Measurements from ENCODE around the gene TRAF3.

TRAF3 gene

DNA sequence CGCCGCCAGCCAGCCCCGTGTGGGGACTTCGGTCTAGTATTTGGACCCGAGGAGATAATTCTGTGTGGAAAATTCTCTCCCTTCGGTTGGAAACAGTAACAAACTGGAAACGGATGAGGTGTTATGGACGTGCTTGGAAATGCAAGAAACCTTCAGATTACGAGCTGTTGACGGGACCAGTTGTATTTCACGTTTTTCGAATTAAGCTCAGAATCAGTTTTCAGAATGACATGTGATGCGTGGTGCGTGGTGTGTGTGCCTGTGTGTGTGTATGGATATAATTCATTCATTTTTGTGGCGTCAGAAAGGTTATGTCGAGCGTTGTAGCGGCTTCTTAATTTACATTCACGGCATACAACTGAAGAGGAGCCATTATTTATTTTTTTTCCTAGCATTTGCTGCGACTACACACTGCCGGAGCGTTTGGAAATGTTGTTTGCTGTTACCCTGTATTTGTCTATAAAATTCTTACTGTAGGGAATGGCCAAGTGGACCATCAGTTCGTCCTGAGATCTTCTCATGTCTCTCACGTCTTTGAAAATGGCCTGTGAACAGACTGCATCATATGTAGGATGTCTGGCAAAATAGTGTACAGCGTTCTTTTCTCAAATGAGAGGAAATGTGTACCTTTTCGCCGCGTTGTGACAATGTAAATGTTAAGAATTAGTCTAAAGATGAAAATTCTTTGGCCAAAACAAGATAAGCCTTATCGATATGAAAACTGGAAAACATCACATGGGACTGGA lies 1.3 kb downstream of the TRAF3 start:
- no peak for DNase-seq (ENCODE audit: low read depth)

DNA sequence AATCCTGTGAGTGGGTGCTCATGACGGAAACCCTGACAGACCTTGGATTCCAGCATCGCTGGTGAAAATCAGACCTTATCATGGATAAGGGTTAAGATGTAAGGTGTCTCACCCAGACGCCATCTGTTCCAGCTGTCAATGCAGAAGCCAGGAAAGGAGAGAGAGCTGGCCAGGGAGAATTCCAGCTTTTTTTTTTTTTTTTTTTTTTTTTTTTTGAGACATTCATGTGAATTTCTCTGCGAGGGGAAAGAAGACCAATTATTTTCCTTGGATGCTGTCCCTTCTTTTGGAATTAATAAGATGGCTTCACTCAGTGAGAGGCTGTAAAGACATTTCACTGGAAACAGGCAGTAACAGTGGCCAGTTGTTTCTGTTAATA lies 1.8 kb downstream of the TRAF3 start:
- no peak for DNase-seq (ENCODE audit: low read depth)

DNA sequence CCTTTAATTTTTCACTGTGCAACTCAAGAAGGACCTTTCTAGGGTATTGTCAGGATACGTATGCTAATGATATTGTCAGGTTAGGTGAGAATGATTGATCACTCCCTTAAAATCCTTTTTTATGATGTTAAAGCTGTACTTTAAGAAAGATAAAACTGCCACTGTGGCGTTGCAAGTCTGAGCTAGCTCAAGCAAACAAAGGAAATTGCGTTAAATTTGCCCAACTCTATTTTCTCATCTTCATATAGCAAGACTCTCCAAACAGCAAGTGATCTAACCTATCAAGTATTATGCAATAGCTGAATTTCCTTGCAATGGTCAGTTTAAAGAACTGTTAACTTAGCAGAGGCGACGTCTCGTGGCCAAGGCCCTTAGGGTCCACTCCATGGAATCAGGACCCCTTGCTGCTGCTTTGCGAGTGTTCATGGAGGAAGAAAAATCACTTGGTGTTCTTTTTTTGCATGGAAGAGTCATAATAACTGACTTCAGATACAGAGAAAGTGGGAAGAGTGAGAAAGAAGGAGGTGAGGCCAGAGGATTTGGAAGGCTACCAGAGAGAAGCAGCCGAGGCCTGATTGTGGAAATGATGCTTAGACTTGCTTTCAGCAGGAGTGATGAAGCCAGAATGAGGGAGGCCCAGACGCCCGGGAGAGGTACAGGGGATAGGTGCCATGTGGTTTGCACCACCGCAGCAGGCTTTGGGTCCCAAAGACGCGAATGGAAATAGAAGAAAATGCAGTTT lies 2.5 kb downstream of the TRAF3 start:
- DNase-seq (ENCODE audit: low read depth), result no peak

DNA sequence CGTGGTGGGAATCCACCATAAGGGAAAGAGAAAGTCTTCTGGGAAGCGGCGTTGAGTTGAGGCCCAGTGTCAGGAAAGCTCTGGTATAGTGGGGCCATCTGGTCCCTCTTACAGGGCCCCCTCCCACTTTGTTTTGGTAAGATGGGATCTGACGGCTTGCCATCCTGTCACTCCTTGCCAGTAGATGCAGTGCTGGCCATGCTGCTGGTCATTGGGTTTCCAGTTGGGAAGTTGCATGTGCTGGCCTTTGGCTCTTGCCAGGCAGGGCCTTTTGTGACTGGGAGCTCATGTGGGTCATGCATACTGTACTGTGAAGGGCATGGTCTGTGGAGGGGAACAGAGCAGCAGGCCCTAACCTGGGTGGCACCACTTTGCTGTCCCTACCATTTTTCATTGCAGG lies 3.8 kb downstream of the TRAF3 start:
- no peak for DNase-seq (ENCODE audit: low read depth)

DNA sequence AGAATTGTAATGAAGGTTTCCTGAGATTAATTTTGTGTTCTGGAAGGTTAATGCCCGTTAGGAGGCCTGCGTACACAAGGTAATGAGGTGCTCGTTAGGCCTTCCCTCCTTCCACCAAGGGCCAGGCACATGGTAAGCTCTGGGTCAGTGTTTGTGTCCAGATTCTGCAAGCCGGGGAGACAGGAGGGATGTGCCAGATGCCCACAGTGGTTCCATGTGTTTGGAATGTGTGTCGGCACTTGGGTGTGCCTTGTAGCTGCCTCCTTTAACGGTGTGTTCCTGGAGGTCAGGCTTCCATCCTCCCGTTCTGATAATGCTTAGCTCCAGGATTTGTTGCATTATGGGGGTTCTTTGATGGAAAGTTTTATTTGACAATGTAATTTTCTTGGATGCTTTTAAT lies 5.7 kb downstream of the TRAF3 start:
- DNase-seq (ENCODE audit: low read depth), result no peak

DNA sequence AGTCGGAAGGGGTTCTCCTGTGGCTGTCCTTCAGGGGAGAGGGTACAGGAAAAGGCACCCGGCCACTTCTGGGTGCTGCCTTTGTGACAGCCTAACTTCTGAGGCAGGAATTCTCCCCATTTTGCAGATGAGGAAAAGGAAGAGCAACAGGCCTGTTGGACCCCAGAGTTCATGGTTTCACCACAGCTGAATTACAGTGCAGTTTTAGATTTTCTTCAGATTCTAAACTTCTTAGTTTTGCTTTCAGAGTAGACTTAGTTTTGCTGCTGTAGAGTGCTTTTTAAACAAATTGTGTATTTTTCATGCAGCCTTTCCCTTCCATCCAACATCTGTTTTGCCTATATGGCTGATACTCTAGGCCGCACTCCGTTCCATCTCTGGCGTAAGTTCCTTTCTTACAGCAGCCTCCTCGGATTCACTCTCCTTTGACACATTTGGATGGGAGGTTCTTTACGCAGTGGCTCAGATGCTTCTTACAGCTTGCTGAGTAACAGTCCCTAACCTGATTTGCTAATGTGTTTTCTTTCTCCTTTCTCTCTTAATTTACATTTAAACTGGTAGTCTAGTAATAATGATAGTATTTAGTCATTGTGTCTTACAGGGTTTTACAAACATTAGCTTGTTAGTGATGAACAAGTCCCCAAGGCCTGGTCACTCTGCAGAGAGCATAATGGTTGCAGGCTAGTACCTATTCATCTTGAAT lies 7.8 kb downstream of the TRAF3 start:
- no peak for DNase-seq (ENCODE audit: low read depth)

DNA sequence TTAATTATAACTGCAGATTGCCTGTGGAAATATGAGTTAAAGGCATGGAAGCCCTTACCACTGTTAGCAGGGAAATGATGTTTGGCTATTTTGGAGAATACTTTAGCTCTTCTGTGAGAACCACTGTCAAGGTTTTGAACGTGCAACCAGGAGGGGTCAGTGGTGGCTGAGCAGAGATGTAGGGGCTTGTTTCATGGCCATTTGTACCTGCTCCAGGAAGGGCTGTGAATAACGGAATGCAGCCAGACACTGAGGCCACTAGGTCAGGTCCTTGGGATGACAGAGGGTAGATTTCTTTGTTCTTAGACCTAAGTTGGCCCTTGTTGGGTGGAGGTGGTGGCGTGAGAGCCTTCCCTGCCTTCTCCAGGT lies 8.3 kb downstream of the TRAF3 start:
- DNase-seq (ENCODE audit: low read depth), result no peak

DNA sequence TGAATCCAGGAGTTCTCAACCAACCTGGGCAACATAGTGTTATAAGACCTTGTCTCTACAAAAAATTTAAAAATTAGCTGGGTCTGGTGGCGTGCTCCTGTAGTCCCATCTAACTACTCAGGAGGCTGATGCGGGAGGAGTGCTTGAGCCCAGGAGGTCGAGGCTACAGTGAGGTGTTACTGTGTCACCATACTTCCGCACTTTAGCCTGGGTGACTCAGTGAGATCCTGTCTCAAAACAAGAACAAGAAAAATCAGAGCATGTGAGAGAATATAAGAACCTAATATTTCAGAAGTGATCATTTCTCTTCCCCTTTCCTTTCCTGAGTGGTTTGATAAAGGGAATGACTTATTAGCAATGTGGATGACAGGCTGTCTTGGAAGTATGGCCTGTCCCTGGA lies 9.5 kb downstream of the TRAF3 start:
- DNase-seq (ENCODE audit: low read depth), result no peak

DNA sequence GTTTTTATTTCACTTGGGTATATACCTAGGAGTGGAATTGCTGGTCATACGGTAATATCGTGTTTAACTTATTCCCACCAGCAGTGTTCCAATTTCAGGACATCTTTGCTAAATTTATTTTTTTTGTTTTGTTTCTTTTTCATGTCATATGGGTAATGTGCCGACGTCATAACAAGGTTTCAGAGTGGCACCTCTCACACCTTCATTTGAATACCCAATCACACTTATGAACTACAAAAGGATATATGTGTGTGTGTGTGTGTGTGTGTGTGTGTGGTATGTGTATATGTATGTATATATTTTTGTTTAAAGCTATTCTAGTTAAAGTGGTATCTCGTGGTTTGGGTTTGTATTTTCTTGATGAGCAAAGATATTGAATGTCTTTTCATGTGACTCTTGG lies 12.1 kb downstream of the TRAF3 start:
- DNase-seq (ENCODE audit: low read depth), result no peak

DNA sequence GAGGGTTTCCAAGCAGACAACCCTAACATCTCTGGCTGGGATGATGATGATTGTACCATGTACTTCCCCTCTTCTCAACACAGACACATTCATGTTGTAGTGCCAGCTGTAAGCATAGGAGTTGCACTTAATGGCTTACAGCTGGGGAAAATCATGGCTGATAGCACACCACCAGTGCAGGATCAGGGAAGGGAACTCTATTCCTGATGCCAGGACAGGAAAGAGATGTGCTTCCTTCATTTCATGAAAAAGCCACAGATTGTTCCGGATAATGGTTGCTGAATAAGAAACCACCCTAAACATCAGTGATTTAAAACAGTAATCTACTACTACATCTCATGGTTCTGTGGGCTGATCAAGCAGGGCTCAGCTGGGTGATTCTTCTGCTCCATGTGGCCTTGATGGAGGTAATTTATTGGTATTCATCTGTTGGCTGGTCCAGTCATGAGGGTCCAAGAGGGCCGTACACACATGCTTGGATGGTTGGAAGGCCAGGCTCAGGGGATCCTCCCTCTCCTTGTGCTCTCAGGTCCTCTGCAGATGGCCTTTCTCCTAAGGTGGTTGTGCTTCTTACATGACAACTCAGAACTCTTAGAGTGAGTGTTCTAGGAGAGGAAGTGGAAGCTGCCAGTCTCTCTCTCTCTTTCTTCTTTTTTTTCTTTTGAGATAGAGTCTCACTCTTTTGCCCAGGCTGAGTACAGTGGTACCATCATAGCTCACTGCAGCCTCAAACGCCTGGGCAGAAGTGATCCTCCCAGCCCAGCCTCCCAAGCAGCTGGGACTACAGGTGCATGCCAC lies 16.5 kb downstream of the TRAF3 start:
- no peak for DNase-seq (ENCODE audit: low read depth)

DNA sequence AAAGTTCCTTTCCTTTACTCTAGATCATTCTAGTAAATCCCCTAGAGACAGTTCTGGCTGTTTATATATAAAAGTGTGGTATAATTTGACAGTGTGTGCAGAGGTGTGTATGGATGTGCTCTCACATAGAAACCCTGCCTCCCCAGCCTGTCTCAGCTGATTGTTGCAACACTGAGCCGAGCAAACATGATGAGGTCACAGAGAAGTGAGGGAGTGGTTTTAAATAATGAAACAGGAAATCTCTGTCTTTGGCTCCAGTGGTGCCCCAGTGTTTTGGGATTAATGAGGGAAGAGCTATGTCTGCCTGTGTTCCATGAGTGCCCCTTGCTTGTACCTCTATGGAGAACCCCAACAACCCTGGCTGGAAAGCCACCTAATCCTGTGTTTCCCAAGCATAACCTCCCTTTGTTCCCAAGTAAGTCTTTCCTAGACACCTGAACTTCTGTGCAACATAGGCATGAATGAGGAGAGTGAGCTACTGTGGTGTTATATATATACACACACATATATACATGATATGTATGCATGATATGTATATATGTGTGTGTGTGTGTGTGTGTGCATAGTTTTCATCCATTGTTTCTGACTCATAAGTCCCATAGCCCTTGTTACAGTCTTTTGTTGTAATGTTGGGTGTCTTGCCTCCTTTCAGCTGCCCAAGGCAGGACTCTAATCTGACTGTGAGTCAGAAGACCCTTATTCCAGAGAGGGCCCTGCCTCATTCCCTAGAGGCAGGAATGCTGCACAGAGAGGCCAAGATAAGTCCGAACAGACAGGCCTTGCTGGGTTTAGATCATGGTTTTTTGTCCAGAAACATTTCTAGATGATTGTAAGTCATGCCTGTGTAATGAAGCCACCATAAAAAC lies 18.0 kb downstream of the TRAF3 start:
- no peak for DNase-seq (ENCODE audit: low read depth)

DNA sequence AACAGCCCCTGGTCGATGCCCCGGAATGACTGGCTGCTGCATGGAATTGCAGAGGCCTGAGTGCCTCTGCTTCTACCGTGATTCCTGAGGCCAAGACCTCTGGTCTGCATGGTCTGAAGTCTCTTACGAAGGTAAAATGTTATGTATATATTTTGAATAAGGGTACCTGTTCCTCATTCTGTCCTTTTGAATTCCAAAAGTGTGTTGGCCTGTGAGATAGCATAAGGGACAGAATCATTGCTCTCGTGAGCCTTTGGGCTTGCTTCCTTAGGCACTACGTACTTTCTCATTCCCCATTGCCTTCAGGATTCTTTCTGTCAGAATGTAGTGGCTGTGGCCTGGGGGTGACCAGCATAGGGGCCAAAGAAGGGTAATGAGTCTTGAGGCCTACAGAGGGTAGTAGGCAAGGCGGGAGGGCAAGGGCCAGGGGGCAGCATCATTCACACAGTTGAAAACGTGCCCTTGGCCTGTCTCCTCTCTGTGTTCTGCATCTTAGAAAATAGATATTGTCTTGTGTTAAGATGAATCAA lies 19.5 kb downstream of the TRAF3 start:
- no peak for DNase-seq (ENCODE audit: low read depth)

DNA sequence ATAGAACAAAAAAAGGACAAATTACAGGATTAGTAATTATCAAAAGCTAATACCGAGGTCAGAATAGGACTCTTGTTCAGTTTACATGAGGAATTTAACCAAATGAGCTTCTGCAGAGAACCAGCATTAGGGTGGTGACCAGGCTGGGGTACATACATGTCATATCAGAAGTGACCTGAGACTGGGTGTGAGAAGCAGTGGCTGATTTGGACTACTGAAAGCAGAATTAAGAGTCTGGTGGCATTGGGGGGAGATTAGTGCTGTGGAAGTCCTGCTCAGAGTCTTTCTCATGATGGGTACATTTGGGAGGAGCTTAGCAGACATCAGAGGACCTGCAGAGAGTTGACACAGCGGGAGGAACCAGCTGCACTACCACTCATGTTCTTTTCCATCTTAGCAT lies 21.7 kb downstream of the TRAF3 start:
- DNase-seq (ENCODE audit: low read depth), result no peak

DNA sequence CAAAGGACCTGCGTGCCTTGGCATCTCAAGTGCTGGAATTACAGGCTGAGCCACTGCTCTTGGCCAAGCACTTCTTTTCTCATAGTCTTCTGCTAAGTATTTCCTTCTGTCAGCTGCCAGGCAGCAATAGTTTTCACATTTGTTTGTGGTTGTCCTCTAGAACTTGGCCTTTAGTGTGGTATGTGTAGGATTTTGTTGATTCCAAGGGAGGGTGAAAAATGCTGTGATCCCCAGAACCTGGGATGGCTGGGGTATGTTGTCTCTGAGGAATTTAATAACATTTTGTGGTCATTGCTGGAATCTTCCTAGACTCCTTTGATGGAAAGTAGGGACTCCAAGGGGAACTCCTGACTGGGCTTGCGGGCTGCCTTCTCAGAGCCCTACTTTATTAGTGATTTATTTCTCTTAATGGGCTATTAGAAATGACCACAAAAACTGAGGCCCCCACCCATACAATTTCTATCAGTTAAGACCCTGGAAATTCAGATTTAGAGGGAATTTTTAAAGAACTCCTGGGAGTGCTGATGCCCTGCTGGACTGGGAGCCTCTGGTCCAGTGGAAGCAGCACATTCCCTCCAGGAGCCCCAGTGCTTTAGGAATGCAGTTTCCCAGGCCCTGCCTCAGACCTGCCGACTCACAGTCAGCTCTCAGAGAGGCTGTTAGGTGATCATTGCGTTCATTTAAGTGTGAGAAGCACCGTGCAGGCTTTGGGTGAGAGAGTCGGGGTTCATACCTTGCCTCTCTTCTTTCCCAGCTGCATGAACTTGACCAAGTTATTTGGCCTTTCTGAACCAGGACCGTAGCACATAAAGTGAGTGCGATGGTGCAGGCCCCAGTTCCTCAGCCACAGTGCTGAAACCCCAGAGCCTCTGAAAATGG lies 22.7 kb downstream of the TRAF3 start:
- DNase-seq (ENCODE audit: low read depth), result peak; percentile 99

DNA sequence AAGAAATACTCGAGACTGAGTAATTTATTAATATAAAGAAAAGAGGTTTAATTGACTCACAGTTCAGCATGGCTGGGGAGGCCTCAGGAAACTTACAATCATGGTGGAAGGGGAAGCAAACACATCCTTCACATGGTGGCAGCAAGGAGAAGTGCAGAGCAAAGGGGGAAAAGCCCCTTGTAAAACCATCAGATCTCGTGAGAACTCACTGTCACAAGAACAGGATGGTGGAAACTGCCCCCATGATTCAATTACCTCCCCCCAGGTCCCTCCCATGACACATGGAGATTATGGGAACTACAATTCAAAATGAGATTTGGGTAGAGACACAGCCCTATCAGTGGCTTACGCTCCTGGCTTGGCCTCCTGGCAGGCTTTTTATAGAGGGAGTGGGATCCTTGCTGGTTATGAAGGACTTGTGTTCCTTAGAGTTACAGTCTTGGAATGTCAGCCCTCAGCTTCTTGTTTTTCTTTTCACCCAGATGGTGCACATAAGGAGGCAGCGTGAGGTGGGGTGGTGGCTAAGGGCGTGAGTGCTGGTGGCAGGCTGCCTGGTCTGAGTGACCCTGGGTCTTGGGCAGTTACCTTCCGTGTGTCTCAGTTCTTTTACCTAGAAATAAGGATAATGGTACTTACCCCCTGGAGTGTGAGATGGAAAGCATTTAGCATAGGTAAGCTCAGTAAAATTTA lies 25.7 kb downstream of the TRAF3 start:
- DNase-seq (ENCODE audit: low read depth), result no peak

DNA sequence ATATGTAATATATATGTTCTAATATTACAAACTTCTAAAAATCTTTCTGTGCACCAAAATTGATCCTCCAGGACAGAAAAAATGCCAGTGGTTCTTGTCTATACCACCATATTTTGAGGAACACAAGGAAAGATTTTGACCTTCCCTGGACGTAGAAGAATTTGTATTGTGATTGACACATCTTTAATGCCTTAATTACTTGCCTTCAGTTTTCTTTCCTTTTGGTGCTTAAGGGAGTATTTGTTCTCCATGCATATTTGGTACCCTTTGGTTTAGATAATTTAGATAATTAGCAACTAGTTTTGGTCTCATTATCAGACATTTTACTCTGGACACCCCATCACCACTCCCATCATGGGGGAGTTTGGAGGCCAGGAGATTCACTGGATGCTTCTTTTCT lies 27.6 kb downstream of the TRAF3 start:
- DNase-seq (ENCODE audit: low read depth), result no peak

DNA sequence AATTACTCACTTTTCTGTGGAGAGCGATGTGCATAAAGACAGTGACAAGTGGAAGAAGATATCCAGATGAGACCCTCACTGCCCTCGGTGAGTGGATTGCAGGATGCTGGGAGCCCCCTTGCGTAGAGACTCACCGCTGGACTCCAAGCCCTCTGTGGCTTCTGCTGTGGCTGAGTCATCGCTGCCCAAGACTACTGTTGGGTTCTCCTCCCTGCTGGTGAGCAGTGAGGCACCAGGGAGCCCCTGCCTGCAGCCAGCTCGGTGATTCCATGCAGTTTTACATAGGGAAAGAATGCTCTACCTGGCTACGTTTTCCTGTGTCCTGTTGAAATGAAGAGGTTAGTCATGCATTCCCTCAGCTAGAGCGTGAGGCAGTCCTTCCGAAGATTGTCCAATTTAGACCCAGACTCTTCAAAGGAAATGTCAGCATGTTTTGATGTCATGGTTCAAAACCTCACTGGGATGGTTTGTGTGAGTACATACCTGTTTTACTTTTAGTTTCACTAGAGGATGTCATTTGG lies 28.2 kb downstream of the TRAF3 start:
- no peak for DNase-seq (ENCODE audit: low read depth)

DNA sequence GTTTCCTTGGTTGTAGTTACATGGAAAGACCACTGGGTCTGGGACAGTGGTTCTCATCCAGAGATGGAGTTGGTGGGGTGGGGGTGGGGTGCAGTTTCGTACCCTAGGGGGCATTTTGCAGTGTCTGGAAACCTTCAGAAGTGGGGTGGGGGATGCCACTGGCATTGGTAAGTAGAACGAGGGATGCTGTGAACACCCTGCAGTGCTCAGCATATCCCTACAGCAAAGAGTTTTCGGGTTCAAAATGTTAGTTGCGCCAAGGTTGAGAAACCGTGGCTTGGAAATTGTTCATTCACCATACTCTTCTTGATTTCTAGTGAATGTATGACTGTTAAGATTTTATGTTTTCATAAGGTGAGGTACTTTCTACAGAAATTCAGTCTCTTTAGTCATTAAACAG lies 28.7 kb downstream of the TRAF3 start:
- no peak for DNase-seq (ENCODE audit: low read depth)

DNA sequence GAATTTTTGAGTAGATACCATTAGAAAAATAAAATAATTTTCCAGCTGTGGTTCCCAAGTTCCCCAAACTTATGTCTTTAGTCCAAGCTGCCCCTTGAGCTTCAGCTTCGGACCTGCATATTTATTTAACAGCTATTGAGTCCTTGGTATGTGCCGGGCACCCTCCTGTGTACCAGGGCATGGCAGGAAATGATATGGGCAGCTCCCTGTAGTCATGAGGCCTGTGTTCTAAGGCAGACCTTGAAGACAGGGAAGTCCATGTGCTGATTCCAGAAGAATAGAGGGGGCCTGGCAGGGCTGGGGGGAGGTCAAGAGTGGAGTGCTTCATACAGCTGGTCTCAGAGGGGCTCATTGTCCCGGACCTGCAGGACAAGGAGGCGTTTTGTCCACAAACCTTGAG lies 29.2 kb downstream of the TRAF3 start:
- DNase-seq (ENCODE audit: low read depth), result no peak
